K562 (cell line): Measurements from ENCODE around the gene GATA5. TPM values are rescaled to one million over a fixed set of nuclear protein-coding genes. Genes with fewer than 3 reads are reported as not detected.

Source experiments
- ATAC-seq: fragments of 200-7000 bp; cut with Tn5 transposase; 3 replicates; pipeline ENCODE4 v1.9.1; 2020; ENCODE audit warnings: moderate library complexity
- BruUV-seq: library from RNA; stranded (reverse); fragments of 400-500 nt; replicated peaks from 2 replicates; lab custom pipeline; 2021; lab: Mats Ljungman, UMichigan
- CTCF ChIA-PET: fragments of 300-600 bp; formaldehyde crosslinking; extraction: SDS; loops from one replicate; lab custom pipeline; 2021; ENCODE audit warnings: low intra/inter-chr PET ratio; lab: Yijun Ruan, JAX
- POLR2A ChIA-PET: fragments of 300-600, 350-650 bp; sonication (Branson Sonifier 250); formaldehyde crosslinking; extraction: SDS; loops from one replicate; lab custom pipeline; 2021; ENCODE audit warnings: antibody characterized with exemption, inconsistent platforms; lab: Yijun Ruan, JAX
- DNase-seq, 4 experiments: peaks; one replicate each; pipeline versions ENCODE4 v3.0.0 to v3.0.0-alpha.2; 2011 to 2018; ENCODE audit warnings: low spot score in 3 of 4, mixed read lengths in 3 of 4; ENCODE audit errors: extremely low read depth in 1 of 4
- FAIRE-seq: peaks from 2 replicates; lab custom pipeline; 2011; peaks lifted over from hg19 to GRCh38; lab: Jason Lieb, UNC
- H2AFZ ChIP-seq: 2 replicates; pipeline ENCODE4 v1.6.0; 2011; ENCODE audit warnings: low read depth, low read length, control low read depth, inconsistent platforms
- H3K27ac ChIP-seq: fragments of 200-600 bp; 3 replicates; pipeline ENCODE4 v1.8.0; 2011; ENCODE audit warnings: low read depth, mild to moderate bottlenecking, control low read depth, inconsistent platforms, low read length, moderate library complexity, mixed read lengths; ENCODE audit errors: extremely low read depth
- H3K27me3 ChIP-seq, 2 experiments: fragments of 300-600 bp in 1 of 2; 2 replicates in 1 of 2; 3 replicates in 1 of 2; pipeline versions ENCODE4 v1.6.0 to v1.8.0; 2011; ENCODE audit warnings: inconsistent platforms in 2 of 2, low read length in 2 of 2, mild to moderate bottlenecking in 1 of 2, mixed read lengths in 1 of 2, moderate library complexity in 1 of 2; ENCODE audit not compliant: control insufficient read depth in 2 of 2, insufficient read depth in 2 of 2
- H3K36me3 ChIP-seq: fragments of 300-600 bp; 3 replicates; pipeline ENCODE4 v1.8.0; 2011; ENCODE audit warnings: mild to moderate bottlenecking, low read length, inconsistent platforms; ENCODE audit not compliant: control insufficient read depth, insufficient read depth
- H3K4me1 ChIP-seq, 2 experiments: fragments of 200-600 bp in 1 of 2; replicated peaks in 1 of 2; 2 replicates in 1 of 2; 3 replicates in 1 of 2; pipeline versions ENCODE4 v1.5.1 to v1.8.0; 2011; ENCODE audit warnings: inconsistent platforms in 2 of 2, low read length in 2 of 2, mild to moderate bottlenecking in 1 of 2, mixed read lengths in 1 of 2, moderate library complexity in 1 of 2; ENCODE audit not compliant: control insufficient read depth in 2 of 2, insufficient read depth in 2 of 2
- H3K4me2 ChIP-seq: 2 replicates; pipeline ENCODE4 v1.6.1; 2011; ENCODE audit warnings: low read length, control low read depth, inconsistent platforms, mixed read lengths; ENCODE audit not compliant: insufficient read depth
- H3K4me3 ChIP-seq: fragments of 200-600 bp; sonication (generic), shearing (Covaris generic); 2 replicates; pipeline ENCODE4 v1.5.1; 2016; ENCODE audit warnings: control low read depth, inconsistent platforms
- H3K79me2 ChIP-seq: fragments of 200-600 bp; 3 replicates; pipeline ENCODE4 v1.8.0; 2011; ENCODE audit warnings: low read length, inconsistent platforms; ENCODE audit not compliant: control insufficient read depth, insufficient read depth
- H3K9ac ChIP-seq, 2 experiments: 2 replicates each; pipeline versions ENCODE4 v1.6.0 to v1.6.1; 2011; ENCODE audit warnings: low read depth in 2 of 2, low read length in 2 of 2, control low read depth in 1 of 2, inconsistent platforms in 1 of 2, mild to moderate bottlenecking in 1 of 2, mixed read lengths in 1 of 2; ENCODE audit not compliant: insufficient read depth in 1 of 2
- H3K9me1 ChIP-seq: one replicate; pipeline ENCODE4 v1.6.0; 2011; ENCODE audit warnings: inconsistent platforms, mild to moderate bottlenecking, low read length, moderate library complexity; ENCODE audit not compliant: control insufficient read depth, insufficient read depth
- H3K9me3 ChIP-seq: replicated peaks from 2 replicates; pipeline ENCODE4 v1.5.1; 2011; ENCODE audit warnings: low read depth, low read length, inconsistent platforms; ENCODE audit not compliant: control insufficient read depth, insufficient read depth
- H4K20me1 ChIP-seq: replicated peaks from 2 replicates; pipeline ENCODE4 v1.6.1; 2011; ENCODE audit warnings: low read length, inconsistent platforms, mixed read lengths; ENCODE audit not compliant: control insufficient read depth, insufficient read depth
- HNRNPH1 ChIP-seq: fragments of 200-400 bp; formaldehyde crosslinking; optimal IDR thresholded peaks from 2 replicates; pipeline ENCODE3; 2017; ENCODE audit warnings: low read depth, mild to moderate bottlenecking, low read length, moderate library complexity
- KDM1A ChIP-seq, 2 experiments: fragments of 450-650 bp; IDR thresholded peaks; 2 replicates each; pipeline ENCODE4 v1.6.1; 2016; ENCODE audit warnings: mild to moderate bottlenecking in 2 of 2
- MYBL2 ChIP-seq, 2 experiments: fragments of 450-650 bp in 1 of 2; sonication (generic) in 1 of 2; formaldehyde crosslinking in 1 of 2; IDR thresholded peaks; 2 replicates each; pipeline versions ENCODE4 v1.6.1 to v1.8.1; 2017 to 2022; ENCODE audit warnings: borderline replicate concordance in 1 of 2, inconsistent platforms in 1 of 2, low read depth in 1 of 2, mild to moderate bottlenecking in 1 of 2, missing genetic modification reagents in 1 of 2, moderate library complexity in 1 of 2
- MYC ChIP-seq, 2 experiments: fragments of 250-450 bp in 1 of 2; sonication (Bioruptor Pico) in 1 of 2; IDR thresholded peaks; 2 replicates each; pipeline versions ENCODE4 v1.5.1 to v1.6.1; 2012 to 2021; ENCODE audit warnings: low read depth in 2 of 2, borderline replicate concordance in 1 of 2, improper control_type of control experiment in 1 of 2, low read length in 1 of 2, mild to moderate bottlenecking in 1 of 2, moderate library complexity in 1 of 2
- PML ChIP-seq: IDR thresholded peaks from 2 replicates; pipeline ENCODE4 v1.6.1; 2012; ENCODE audit warnings: low read length, inconsistent platforms
- SAFB ChIP-seq: fragments of 200-400 bp; formaldehyde crosslinking; IDR thresholded peaks from 2 replicates; pipeline ENCODE4 v1.6.1; 2017; ENCODE audit warnings: low read depth, low read length, borderline replicate concordance
- SMARCA5 ChIP-seq: fragments of 450-650 bp; IDR thresholded peaks from 2 replicates; pipeline ENCODE4 v1.6.1; 2016
- THAP7 ChIP-seq: fragments of 250-450 bp; sonication (Bioruptor Pico); IDR thresholded peaks from 2 replicates; pipeline ENCODE4 v1.5.0; 2021
- ZBTB26 ChIP-seq: fragments of 450-650 bp; formaldehyde crosslinking; IDR thresholded peaks from 2 replicates; pipeline ENCODE4 v1.4.0; 2022; ENCODE audit warnings: missing genetic modification characterization
- ZMIZ1 ChIP-seq, 2 experiments: fragments of 150-350 bp in 1 of 2; IDR thresholded peaks; 2 replicates each; pipeline ENCODE4 v1.6.1; 2012 to 2016; ENCODE audit warnings: low read depth in 2 of 2, low read length in 2 of 2, mild to moderate bottlenecking in 1 of 2, moderate library complexity in 1 of 2
- ZNF263 ChIP-seq: sonication (generic); formaldehyde crosslinking; IDR thresholded peaks from 2 replicates; pipeline ENCODE4 v1.8.0; 2022; ENCODE audit warnings: mild to moderate bottlenecking, missing genetic modification reagents, borderline replicate concordance
- ZNF695 ChIP-seq: fragments of 450-650 bp; formaldehyde crosslinking; IDR thresholded peaks from 2 replicates; pipeline ENCODE4 v1.4.0; 2020; ENCODE audit warnings: mild to moderate bottlenecking, moderate library complexity
- WGBS: fragments of 100-300 bp; shearing (Covaris generic); methylation state at CpG from one replicate; pipeline ENCODE4 v1.1.6; 2016; ENCODE audit warnings: low coverage, mixed read lengths; ENCODE audit not compliant: insufficient coverage; ENCODE audit errors: missing lambda C conversion rate; 5-methylcytosine and 5-hydroxymethylcytosine counted together
- in situ Hi-C: fragments of 300-500 bp; cut with MboI; formaldehyde crosslinking; loops from 4 replicates; pipeline ENCODE4 v1.15.0; 2018; ENCODE audit warnings: inconsistent platforms, mixed read lengths
- intact Hi-C: fragments of 100-400 bp; cut with micrococcal nuclease; formaldehyde crosslinking; loops from 2 replicates; pipeline ENCODE4 v1.14.2; 2022
- polyA plus RNA-seq, 8 experiments: library from polyadenylated mRNA; depleted of rRNA in 4 of 8; stranded (reverse) in 5 of 8; unstranded in 3 of 8; fragments of >200 nt; fragmentation: Nextera tagmentation in 2 of 8; fragmentation: Illumina TruSeq in 1 of 8; extraction: Ambion mirVana in 2 of 8; extraction: Trizol in 1 of 8; gene quantifications; 2 replicates each; pipeline versions ENCODE4 v1.2.1 to v1.2.3, GENCODE V29; 2011 to 2014; ENCODE audit warnings: inconsistent platforms in 1 of 8, missing spikeins in 1 of 8
- total RNA-seq, 7 experiments: library from RNA; depleted of rRNA in 6 of 7; stranded (reverse); fragments of >200 nt in 6 of 7; fragmentation: Illumina TruSeq in 2 of 7; extraction: Trizol in 2 of 7; gene quantifications; 2 replicates each; pipeline versions ENCODE4 v1.2.1 to v1.2.3, GENCODE V29; 2011 to 2021; ENCODE audit warnings: low replicate concordance in 1 of 7

Gene GATA5
- total and polyA plus RNA-seq, 9 of the 15 experiments (the other 6 are each of a cell fraction or from before 2014, with no cell fraction given), result 0.09 to 0.57 (median 0.20) TPM; not detected in 3

- peaks cover 0 to 53% of the 10 kb centered on the region in 2 experiments; a peak in 2 of 5 replicates for H3K4me1 ChIP-seq
- CTCF ChIA-PET, result no interaction called here
- no peak overlapping the region for H3K4me2 ChIP-seq
- H3K79me2 ChIP-seq, result no peaks in the 10 kb centered on the region
- in situ Hi-C loops, result no loop called here
- peak overlapping the region in 1 of 2 experiments; percentile 48; a peak in 1 of 4 replicates for H3K9ac ChIP-seq
- no peak overlapping the region for H3K27ac ChIP-seq
- 5% methylated on average over 28 of the region's 31 CpGs for WGBS
- H2AFZ ChIP-seq, result no peak overlapping the region
- ATAC-seq (no peak), FAIRE-seq (no peak), DNase-seq (no peak)
- no peaks in the 10 kb centered on the region for H3K36me3 ChIP-seq
- POLR2A ChIA-PET, result no interaction called here
- H3K9me1 ChIP-seq, result no peaks in the 10 kb centered on the region
- H3K4me3 ChIP-seq, result no peak overlapping the region
- 0 out of 2 replicates have a peak, but pooled peaks cover 7% of the 10 kb centered on the region for H4K20me1 ChIP-seq
- H3K27me3 ChIP-seq, result peaks cover 16 to 82% of the 10 kb centered on the region in 2 experiments; a peak in 4 of 5 replicates
- BruUV-seq, result no TSS peak
- TF ChIP-seq SAFB (peak; percentile 34; the same call in 1 of the 2 replicates), KDM1A (IDR thresholded peaks at IDR 0.05) (peak in 1 of 2 experiments; percentile 29; a peak in 1 of 4 replicates), ZBTB26 (no peak), SMARCA5 (no peak), ZNF695 (CRISPR knock-in tag) (no peak), PML (no peak), ZMIZ1 (IDR thresholded peaks at IDR 0.05; ENCODE audit: low read depth in 2 of 2, low read length in 2 of 2) (no peak), THAP7 (no peak), HNRNPH1 (no peak), ZNF263 (CRISPR knock-in tag) (peak; percentile 64), MYBL2 (IDR thresholded peaks at IDR 0.05; ENCODE audit: low read depth) (no peak), MYBL2 (CRISPR knock-in tag; IDR thresholded peaks at IDR 0.05; ENCODE audit: borderline replicate concordance) (no peak), MYC (IDR thresholded peaks at IDR 0.05; ENCODE audit: low read depth, low read length) (no peak), MYC (CRISPR knock-in tag; IDR thresholded peaks at IDR 0.05; ENCODE audit: borderline replicate concordance, low read depth) (no peak)
- TF ChIP-seq, all 486 proteins: peak for 3
- intact Hi-C loops, result no loop called here
- H3K9me3 ChIP-seq, result no peaks in the 10 kb centered on the region
These were observed 47.1 kb downstream of the GATA5 start for GRCh38 chr20:62428396-62429295.
